ENCODE data around the gene SLC6A12. TPM values are rescaled to one million over a fixed set of nuclear protein-coding genes. Genes with fewer than 3 reads are reported as not detected.
"Not testable (repeated sequence)": the region's sequence is repeated elsewhere in the genome, so short reads cannot be mapped to it uniquely, and the experiment has no call there.

The SLC6A12 gene
- total RNA-seq, 2 experiments from 2014 or later, result not detected

DNA sequence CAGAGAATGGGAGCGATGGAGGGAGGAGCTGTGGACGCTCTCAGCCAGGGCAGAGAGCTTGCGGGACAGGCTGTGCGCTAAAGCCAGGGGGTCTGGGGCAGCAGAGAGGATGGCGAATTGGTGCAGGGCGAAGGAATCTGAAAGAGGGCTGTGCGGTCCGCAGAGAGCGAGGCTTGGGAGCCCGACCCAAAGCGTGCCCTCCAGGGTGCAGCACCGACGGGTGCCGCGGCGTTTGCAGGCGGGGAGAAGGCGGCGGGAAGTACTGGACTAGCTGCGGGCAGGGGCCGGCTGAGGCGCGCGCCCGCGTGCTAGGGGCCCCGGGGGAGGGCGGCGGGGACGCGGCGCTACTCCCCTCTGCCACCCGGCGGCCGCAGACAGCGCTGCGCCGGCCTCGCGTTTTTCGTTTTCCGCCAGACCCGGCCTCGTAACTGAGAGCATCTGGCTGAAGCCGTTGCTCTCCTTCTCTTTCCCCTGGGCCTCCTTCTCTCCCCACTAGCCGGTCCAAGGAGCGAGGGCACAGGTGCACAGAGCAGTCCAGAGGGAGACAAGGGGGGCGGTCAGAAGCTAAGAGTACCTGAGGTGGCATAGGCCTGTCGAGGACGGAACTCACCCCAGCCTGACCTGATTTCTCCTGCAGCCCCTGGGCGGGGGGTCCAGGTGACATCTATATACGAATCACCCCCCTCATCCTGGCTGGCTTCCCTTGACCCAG, 24.9 kb downstream of the SLC6A12 start:
- CTCF ChIA-PET, result interaction anchor here (0.9 to 1.2 kb wide), 2 partner anchors 26 to 45 kb away, joined by 3 to 6 read pairs; no protein-coding TSS in a partner anchor
- ATAC-seq (peak; percentile 78), DNase-seq (peak; percentile 51)
- peak overlapping the region; percentile 54 for H3K4me3 Mint-ChIP-seq
- no peak overlapping the region for H3K27ac Mint-ChIP-seq
- POLR2A ChIA-PET, result no interaction called here
- peaks cover 7% of the 10 kb centered on the region for H3K27me3 Mint-ChIP-seq (ENCODE audit: low read depth)
- peaks cover 4% of the 10 kb centered on the region for H3K4me1 Mint-ChIP-seq (ENCODE audit: low read depth)
- H3K36me3 Mint-ChIP-seq (ENCODE audit: low read depth), result no peaks in the 10 kb centered on the region
- H3K9me3 Mint-ChIP-seq (ENCODE audit: insufficient read depth), result no peaks in the 10 kb centered on the region

DNA sequence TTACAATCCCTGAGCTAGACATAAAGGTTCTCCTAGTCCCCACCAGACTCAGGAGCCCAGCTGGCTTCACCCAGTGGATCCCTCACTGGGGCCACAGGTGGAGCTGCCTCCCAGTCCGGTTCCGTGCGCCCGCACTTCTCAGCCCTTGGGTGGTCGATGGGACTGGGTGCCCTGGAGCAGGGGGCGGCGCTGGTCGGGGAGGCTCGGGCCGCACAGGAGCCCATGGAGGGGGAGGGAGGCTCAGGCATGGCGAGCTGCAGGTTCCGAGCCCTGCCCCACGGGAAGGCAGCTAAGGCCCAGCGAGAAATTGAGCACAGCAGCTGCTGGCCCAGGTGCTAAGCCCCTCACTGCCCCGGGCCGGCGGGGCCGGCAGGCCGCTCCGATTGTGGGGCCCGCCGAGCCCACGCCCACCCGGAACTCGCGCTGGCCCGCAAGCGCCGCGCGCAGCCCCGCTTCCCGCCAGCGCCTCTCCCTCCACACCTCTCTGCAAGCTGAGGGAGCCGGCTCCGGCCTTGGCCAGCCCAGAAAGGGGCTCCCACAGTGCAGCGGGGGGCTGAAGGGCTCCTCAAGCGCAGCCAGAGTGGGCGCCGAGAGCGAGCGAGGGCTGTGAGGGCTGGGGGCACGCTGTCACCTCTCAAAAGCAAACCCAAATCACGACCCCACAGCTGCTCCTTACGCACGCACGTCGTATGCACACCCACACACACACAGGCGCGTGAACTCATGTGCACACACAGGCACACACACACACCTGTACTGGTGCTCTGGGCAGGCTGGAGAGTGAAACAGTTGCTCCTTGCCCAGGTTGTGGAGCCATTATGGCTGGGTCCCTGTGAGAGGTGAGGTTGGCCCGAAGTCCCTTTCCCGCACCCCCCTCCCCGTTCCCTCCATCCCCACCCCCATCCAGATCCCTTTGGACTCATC, 25.7 kb downstream of the SLC6A12 start:
- CTCF ChIA-PET, result interaction anchor here (0.9 to 1.2 kb wide), 2 partner anchors 27 to 44 kb away, joined by 3 to 6 read pairs; no protein-coding TSS in a partner anchor
- H3K36me3 Mint-ChIP-seq (ENCODE audit: low read depth); POLR2A ChIA-PET; DNase-seq; H3K9me3 Mint-ChIP-seq (ENCODE audit: insufficient read depth); H3K4me1 Mint-ChIP-seq (ENCODE audit: low read depth); H3K27ac Mint-ChIP-seq; ATAC-seq: not testable (repeated sequence)
- H3K4me3 Mint-ChIP-seq, result peak overlapping the region; percentile 54
- peaks cover 10% of the 10 kb centered on the region for H3K27me3 Mint-ChIP-seq (ENCODE audit: low read depth)

DNA sequence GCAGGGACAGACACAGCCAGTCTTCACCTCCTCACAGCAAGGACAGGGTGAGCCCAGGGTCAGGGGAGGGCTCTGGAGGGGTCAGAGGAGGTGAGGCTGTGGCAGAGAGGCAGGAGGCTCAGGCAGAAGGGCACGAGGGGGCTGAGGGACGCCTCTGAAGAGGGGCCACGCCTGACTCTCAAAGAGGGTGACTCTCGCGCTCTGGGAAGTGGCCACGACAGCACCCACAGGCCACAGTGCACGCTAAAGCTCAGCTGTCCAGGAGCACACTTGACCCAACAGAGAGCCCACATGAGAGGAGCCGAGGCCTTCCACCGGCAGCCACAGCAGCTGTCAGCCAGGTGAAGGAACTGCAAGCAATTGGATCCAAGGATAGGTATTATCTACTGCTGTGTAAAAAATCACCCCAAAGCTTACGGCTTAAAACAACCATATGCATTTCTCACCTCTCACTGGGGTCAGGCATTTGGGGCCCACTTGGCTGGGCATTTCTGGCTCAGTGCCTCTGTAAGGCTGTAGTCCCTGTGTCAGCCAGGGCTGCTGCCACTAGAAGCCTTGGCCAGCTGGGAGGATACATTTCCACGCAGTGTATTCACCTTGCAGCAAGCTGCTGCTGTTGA, 27.8 kb downstream of the SLC6A12 start:
- POLR2A ChIA-PET, result no interaction called here
- H3K27ac Mint-ChIP-seq, result no peak overlapping the region
- CTCF ChIA-PET, result no interaction called here

DNA sequence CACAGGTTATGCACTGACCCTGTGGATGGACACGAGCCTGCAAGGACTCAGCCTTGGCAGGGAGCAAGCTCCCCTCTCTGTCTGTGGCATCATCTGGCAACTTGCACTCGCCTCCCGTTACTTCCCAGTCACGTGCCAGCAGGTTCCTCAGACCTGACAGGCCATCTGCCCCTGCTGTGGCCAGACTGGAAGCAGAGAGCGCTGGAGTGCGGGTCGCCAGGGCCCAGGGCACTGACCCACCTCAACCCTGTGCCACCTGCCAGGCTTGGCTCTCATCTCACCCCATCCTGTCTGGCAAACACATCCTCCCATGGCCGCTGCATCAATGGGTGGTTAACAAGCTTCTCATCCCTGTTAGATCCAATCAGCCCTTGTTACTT, 28.4 kb downstream of the SLC6A12 start:
- Mint-ChIP-seq H3K4me1 (ENCODE audit: low read depth) (peaks cover 8% of the 10 kb centered on the region), H3K36me3 (ENCODE audit: low read depth) (no peaks in the 10 kb centered on the region), H3K4me3 (no peak overlapping the region), H3K27ac (no peak overlapping the region), H3K27me3 (ENCODE audit: low read depth) (peaks cover 13% of the 10 kb centered on the region), H3K9me3 (ENCODE audit: insufficient read depth) (no peaks in the 10 kb centered on the region)
- no peak for ATAC-seq
- ChIA-PET POLR2A (no interaction called here), CTCF (no interaction called here)
- DNase-seq, result no peak

More for the DNA sequence above, 27.8 kb downstream of the SLC6A12 start:
- Mint-ChIP-seq H3K9me3 (ENCODE audit: insufficient read depth) (no peaks in the 10 kb centered on the region), H3K36me3 (ENCODE audit: low read depth) (no peaks in the 10 kb centered on the region), H3K4me1 (ENCODE audit: low read depth) (peaks cover 6% of the 10 kb centered on the region), H3K27me3 (ENCODE audit: low read depth) (peaks cover 13% of the 10 kb centered on the region), H3K4me3 (no peak overlapping the region)
- ATAC-seq (no peak), DNase-seq (no peak)

GRCh38 chr12:184811-185575, 29.0 kb downstream of the SLC6A12 start:
- Mint-ChIP-seq H3K27ac (no peak overlapping the region), H3K4me3 (no peak overlapping the region)

GRCh38 chr12:182381-182892, 31.5 kb downstream of the SLC6A12 start:
- H3K4me3 Mint-ChIP-seq, result no peak overlapping the region
- POLR2A ChIA-PET, result no interaction called here
- no peak overlapping the region for H3K27ac Mint-ChIP-seq
- H3K4me1 Mint-ChIP-seq (ENCODE audit: low read depth), result peaks cover 13% of the 10 kb centered on the region
- CTCF ChIA-PET, result no interaction called here
- no peak for ATAC-seq
- H3K9me3 Mint-ChIP-seq (ENCODE audit: insufficient read depth), result no peaks in the 10 kb centered on the region
- no peaks in the 10 kb centered on the region for H3K36me3 Mint-ChIP-seq (ENCODE audit: low read depth)
- H3K27me3 Mint-ChIP-seq (ENCODE audit: low read depth), result peaks cover 10% of the 10 kb centered on the region
- DNase-seq, result no peak

More at GRCh38 chr12:184811-185575, 29.0 kb downstream of the SLC6A12 start:
- H3K9me3 Mint-ChIP-seq (ENCODE audit: insufficient read depth), result no peaks in the 10 kb centered on the region
- CTCF ChIA-PET, result no interaction called here
- H3K4me1 Mint-ChIP-seq (ENCODE audit: low read depth), result peaks cover 14% of the 10 kb centered on the region
- POLR2A ChIA-PET, result no interaction called here
- peaks cover 10% of the 10 kb centered on the region for H3K27me3 Mint-ChIP-seq (ENCODE audit: low read depth)
- ATAC-seq (no peak), DNase-seq (no peak)
- H3K36me3 Mint-ChIP-seq (ENCODE audit: low read depth), result no peaks in the 10 kb centered on the region

- no peaks in the 10 kb centered on the region for H3K36me3 Mint-ChIP-seq (ENCODE audit: low read depth)
- no peaks in the 10 kb centered on the region for H3K9me3 Mint-ChIP-seq (ENCODE audit: insufficient read depth)
- H3K4me1 Mint-ChIP-seq (ENCODE audit: low read depth), result peaks cover 13% of the 10 kb centered on the region
- peaks cover 10% of the 10 kb centered on the region for H3K27me3 Mint-ChIP-seq (ENCODE audit: low read depth)
- POLR2A ChIA-PET, result no interaction called here
- no peak overlapping the region for H3K4me3 Mint-ChIP-seq
- no peak for ATAC-seq
- CTCF ChIA-PET, result no interaction called here
- no peak overlapping the region for H3K27ac Mint-ChIP-seq
- no peak for DNase-seq
Observed at GRCh38 chr12:181921-182320, 32.0 kb downstream of the SLC6A12 start.

GRCh38 chr12:180445-180844, 33.5 kb downstream of the SLC6A12 start:
- H3K27ac Mint-ChIP-seq, result no peak overlapping the region
- peak; percentile 43 for DNase-seq

GRCh38 chr12:179885-180284, 34.1 kb downstream of the SLC6A12 start:
- peaks cover 13% of the 10 kb centered on the region for H3K4me1 Mint-ChIP-seq (ENCODE audit: low read depth)
- H3K27ac Mint-ChIP-seq, result no peak overlapping the region

More at GRCh38 chr12:180445-180844, 33.5 kb downstream of the SLC6A12 start:
- Mint-ChIP-seq H3K27me3 (ENCODE audit: low read depth) (peaks cover 8% of the 10 kb centered on the region), H3K4me3 (no peak overlapping the region), H3K4me1 (ENCODE audit: low read depth) (peaks cover 13% of the 10 kb centered on the region), H3K9me3 (ENCODE audit: insufficient read depth) (no peaks in the 10 kb centered on the region), H3K36me3 (ENCODE audit: low read depth) (no peaks in the 10 kb centered on the region)
- CTCF ChIA-PET, result no interaction called here
- POLR2A ChIA-PET, result no interaction called here
- ATAC-seq, result peak; percentile 66

GRCh38 chr12:179131-179884, 34.6 kb downstream of the SLC6A12 start:
- no peak for DNase-seq
- CTCF ChIA-PET, result no interaction called here
- H3K36me3 Mint-ChIP-seq (ENCODE audit: low read depth), result no peaks in the 10 kb centered on the region
- peaks cover 13% of the 10 kb centered on the region for H3K4me1 Mint-ChIP-seq (ENCODE audit: low read depth)
- no peak for ATAC-seq
- H3K27me3 Mint-ChIP-seq (ENCODE audit: low read depth), result peaks cover 6% of the 10 kb centered on the region
- POLR2A ChIA-PET, result no interaction called here
- no peaks in the 10 kb centered on the region for H3K9me3 Mint-ChIP-seq (ENCODE audit: insufficient read depth)
- no peak overlapping the region for H3K4me3 Mint-ChIP-seq
- no peak overlapping the region for H3K27ac Mint-ChIP-seq

More at GRCh38 chr12:179885-180284, 34.1 kb downstream of the SLC6A12 start:
- ATAC-seq (no peak), DNase-seq (no peak)
- ChIA-PET CTCF (no interaction called here), POLR2A (no interaction called here)
- Mint-ChIP-seq H3K27me3 (ENCODE audit: low read depth) (peaks cover 7% of the 10 kb centered on the region), H3K4me3 (no peak overlapping the region), H3K9me3 (ENCODE audit: insufficient read depth) (no peaks in the 10 kb centered on the region), H3K36me3 (ENCODE audit: low read depth) (no peaks in the 10 kb centered on the region)

DNA sequence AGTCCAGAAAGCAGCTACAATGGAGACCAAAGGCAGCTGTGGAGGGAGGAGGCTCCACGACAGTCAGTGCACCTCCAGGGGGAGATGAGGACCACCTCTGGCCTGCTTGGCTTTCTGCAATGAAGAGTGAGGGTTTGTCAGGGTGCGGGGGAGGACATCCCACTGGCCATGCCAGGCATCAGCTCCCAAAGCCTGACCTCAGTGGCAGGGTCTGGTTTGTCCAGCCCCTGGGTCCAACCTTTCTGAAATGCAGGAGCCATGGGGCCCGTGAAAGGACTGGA, 35.2 kb downstream of the SLC6A12 start:
- H3K27me3 Mint-ChIP-seq (ENCODE audit: low read depth), result peaks cover 5% of the 10 kb centered on the region
- no peaks in the 10 kb centered on the region for H3K9me3 Mint-ChIP-seq (ENCODE audit: insufficient read depth)
- H3K4me3 Mint-ChIP-seq, result no peak overlapping the region
- H3K27ac Mint-ChIP-seq, result no peak overlapping the region
- H3K4me1 Mint-ChIP-seq (ENCODE audit: low read depth), result peaks cover 13% of the 10 kb centered on the region
- no peaks in the 10 kb centered on the region for H3K36me3 Mint-ChIP-seq (ENCODE audit: low read depth)
- DNase-seq (no peak), ATAC-seq (no peak)
- ChIA-PET POLR2A (no interaction called here), CTCF (no interaction called here)

Measured in activated CD8-positive, alpha-beta T cell treated with anti-CD3 and anti-CD28 coated beads, Interleukin-2, amount 10 ng/mL, durations not matched to agents 7 days and 5 days (primary cell).